Measurements from ENCODE around the gene FOXP1.

Gene FOXP1

DNA sequence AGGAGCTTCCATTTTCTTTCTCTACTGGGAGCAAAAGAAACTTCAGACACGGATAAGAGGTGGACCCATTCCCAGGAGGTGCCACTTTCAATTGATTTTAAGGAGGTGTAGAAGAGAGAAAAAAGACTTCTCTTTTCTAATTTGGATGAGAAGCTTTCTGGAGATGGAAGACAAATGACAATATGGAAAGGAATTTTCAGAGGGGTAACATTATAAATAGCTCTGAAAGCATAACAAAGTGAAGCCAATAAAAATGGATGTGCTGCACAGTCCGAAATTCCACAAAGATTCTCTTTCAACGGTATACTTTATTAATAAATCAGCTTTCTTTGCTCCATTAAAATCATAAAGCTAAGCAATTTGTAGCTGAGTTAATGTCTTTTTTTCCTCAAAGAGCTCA, 663.9 kb downstream of the FOXP1 start:
- DNase-seq, result no peak

DNA sequence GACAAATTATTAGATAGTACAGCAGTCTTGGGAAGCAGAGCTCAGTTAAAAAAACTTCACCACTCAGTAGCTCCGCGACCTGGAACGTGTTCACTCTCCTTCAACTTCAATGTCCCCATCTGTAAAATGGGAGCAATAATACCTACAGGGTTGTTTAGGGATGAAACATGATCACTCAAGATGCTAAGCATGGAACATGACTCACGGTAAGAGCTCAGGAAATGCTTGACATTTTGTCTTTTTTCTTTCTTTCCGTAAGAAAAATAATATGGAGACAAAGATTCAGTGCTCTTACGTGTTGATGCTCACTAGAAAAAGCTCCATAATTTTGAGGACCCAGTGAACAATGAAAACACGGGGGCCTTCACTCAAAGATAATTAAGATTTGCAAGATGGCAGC, 664.4 kb downstream of the FOXP1 start:
- no peak for DNase-seq

DNA sequence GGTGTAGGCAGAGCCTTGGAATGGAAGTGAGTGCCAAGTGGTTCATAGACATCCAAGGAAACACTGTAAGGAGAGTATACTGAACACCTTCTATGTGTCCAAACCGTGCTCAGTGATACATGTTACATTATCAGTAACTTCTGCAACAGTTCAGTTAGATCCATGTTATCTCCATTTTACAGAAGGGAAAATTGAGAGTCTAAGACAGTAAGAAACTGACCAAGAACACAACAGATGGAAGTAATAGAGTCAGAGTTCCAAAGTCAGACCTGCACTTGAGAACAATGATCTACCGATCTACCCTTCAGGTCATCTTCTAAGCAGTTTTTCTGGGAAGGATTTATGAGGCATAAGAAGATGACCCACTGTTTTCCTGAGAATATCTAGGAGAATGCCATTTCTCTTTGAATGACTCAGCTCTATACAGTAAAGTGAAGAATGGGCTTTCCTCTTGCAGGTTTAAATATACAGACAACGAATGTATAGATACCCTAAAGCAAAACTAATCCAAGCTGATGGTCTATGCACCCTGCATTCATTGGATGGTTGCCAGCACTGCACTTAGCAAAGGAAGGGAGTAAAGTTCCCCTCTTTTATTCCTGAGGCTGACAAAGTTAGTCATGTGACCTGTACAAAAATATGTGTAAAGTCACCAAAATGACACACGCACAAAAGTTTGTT, 667.0 kb downstream of the FOXP1 start:
- DNase-seq, result no peak

DNA sequence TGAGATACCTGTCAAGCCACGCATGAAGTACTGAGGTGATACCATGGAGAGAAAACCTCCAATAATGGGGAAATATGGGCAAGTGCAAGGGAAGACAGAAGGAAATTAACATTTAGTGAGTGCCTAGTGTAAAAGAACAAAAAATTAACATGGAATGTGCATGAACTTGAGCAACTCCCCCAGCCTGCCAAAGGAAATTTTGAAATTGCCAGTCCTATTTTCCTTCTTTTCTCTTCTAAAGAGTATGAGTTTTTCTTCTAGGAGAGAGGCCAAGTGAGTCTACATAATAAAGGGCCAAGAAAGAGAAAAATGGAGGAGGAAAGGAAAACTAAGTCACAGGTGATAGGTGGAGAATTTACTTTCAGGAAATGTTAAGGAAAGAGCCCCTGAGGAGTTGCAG, 668.7 kb downstream of the FOXP1 start:
- DNase-seq, result no peak

DNA sequence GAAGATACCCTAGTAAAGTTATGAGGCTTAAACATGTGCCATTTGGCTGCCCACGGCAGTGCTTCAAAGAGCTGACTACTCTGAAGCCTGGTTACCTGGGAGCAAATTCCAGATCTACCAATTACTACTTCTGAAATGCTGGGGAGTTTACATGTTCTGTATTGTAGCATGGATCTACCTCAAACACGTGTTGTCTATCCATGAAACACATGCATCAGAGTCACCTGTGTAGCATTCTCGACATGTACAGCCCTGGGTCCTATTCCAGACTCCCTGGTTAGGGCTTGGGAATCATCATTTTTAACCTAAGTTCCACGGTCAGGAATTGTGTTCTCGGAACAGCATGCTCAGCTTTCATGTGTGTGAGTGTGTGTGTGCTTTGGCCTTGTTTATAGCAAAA, 671.8 kb downstream of the FOXP1 start:
- DNase-seq, result no peak

DNA sequence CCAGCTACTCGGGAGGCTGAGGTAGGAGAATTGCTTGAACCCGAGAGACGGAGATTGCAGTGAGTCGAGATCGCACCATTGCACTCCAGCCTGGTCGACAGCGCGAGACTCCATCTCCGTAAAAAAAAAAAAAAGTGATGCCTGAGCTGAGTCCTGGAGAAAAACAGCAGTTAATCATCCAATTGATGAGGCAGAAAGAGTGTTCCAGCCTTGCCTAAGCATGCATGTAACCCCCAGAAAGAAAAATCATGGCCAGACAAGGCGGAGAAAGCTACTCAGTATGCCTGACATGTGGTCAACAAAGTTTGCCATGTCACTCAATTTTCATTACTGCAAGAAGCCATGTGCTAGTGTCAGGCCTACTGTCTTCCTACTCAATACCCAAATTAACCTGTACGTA, 678.0 kb downstream of the FOXP1 start:
- DNase-seq, result no peak

Data from effector CD8-positive, alpha-beta T cell (primary cell).